Measurements from ENCODE around the gene SYTL1. TPM values are rescaled to one million over a fixed set of nuclear protein-coding genes. Genes with fewer than 3 reads are reported as not detected.

Gene SYTL1
- total and polyA plus RNA-seq, 9 of the 15 experiments (the other 6 are each of a cell fraction or from before 2014, with no cell fraction given) = 0.04 to 9.3 (median 1.7) TPM

DNA sequence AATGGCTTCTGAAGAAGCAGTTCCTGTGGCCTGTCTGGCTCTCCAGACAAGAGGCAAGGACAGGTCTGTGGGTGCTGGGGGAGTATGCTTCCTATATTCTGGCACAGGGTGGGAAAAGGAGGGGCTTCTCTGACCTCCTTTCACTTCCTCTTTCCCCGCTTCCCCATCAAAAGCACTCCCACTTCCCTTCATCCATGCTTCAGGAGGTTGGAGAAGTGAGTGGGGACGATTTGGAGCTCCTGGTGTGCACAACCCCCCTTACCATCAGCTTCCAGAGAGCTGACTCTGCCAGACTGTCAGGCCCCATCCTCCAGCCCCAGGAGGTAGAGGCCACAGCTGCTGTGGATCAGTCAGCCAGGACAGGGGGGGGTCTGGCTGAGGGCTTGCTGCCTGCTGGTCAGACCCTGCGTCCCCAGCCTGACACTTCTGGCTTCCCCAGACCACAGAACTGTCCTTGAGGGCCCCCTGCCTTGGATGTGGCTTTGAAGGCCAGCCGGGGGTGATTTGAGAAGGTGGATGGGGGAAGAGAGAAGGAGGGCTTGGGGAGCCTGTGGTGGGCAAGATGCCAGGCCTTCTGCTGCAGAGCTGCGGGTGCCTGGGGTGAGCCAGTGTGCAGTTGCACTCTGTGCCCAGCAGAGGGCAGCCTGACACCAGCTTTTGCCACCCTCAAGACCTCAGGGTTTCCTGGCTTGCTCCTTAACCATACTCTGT lies 41.3 kb upstream of the SYTL1 start (continued):
- TF ChIP-seq, protein P1, sequence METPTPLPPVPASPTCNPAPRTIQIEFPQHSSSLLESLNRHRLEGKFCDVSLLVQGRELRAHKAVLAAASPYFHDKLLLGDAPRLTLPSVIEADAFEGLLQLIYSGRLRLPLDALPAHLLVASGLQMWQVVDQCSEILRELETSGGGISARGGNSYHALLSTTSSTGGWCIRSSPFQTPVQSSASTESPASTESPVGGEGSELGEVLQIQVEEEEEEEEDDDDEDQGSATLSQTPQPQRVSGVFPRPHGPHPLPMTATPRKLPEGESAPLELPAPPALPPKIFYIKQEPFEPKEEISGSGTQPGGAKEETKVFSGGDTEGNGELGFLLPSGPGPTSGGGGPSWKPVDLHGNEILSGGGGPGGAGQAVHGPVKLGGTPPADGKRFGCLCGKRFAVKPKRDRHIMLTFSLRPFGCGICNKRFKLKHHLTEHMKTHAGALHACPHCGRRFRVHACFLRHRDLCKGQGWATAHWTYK (CRISPR knock-in tag; IDR thresholded peaks at IDR 0.05) = no peak
- TF ChIP-seq FOXP1 (CRISPR knock-in tag; IDR thresholded peaks at IDR 0.05) (peak; percentile 71; the same call in 1 of the 2 replicates), CREBBP (IDR thresholded peaks at IDR 0.05; ENCODE audit: low read depth, low read length) (no peak), MCM5 (IDR thresholded peaks at IDR 0.05; ENCODE audit: low read depth) (no peak), ZNF696 (CRISPR knock-in tag; conservative IDR thresholded peaks at IDR 0.05) (no peak), ZKSCAN8 (CRISPR knock-in tag; IDR thresholded peaks at IDR 0.05) (no peak), CEBPG (CRISPR knock-in tag; IDR thresholded peaks at IDR 0.05) (no peak), CEBPG (tag; conservative IDR thresholded peaks at IDR 0.05 in 1 of 2, IDR thresholded peaks at IDR 0.05 in 1 of 2) (no peak), EP400 (IDR thresholded peaks at IDR 0.05) (no peak), NFIC (IDR thresholded peaks at IDR 0.05) (peak; percentile 97), NUFIP1 (IDR thresholded peaks at IDR 0.05; ENCODE audit: partially characterized antibody) (no peak), PML (IDR thresholded peaks at IDR 0.05; ENCODE audit: low read length) (no peak), BRD9 (IDR thresholded peaks at IDR 0.05; ENCODE audit: low read depth, partially characterized antibody) (no peak), MTF1 (CRISPR knock-in tag; IDR thresholded peaks at IDR 0.05; ENCODE audit: borderline replicate concordance) (no peak)
- TF ChIP-seq, protein P2, sequence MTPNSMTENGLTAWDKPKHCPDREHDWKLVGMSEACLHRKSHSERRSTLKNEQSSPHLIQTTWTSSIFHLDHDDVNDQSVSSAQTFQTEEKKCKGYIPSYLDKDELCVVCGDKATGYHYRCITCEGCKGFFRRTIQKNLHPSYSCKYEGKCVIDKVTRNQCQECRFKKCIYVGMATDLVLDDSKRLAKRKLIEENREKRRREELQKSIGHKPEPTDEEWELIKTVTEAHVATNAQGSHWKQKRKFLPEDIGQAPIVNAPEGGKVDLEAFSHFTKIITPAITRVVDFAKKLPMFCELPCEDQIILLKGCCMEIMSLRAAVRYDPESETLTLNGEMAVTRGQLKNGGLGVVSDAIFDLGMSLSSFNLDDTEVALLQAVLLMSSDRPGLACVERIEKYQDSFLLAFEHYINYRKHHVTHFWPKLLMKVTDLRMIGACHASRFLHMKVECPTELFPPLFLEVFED (CRISPR knock-in tag; conservative IDR thresholded peaks at IDR 0.05) = no peak
- TF ChIP-seq, protein P3, sequence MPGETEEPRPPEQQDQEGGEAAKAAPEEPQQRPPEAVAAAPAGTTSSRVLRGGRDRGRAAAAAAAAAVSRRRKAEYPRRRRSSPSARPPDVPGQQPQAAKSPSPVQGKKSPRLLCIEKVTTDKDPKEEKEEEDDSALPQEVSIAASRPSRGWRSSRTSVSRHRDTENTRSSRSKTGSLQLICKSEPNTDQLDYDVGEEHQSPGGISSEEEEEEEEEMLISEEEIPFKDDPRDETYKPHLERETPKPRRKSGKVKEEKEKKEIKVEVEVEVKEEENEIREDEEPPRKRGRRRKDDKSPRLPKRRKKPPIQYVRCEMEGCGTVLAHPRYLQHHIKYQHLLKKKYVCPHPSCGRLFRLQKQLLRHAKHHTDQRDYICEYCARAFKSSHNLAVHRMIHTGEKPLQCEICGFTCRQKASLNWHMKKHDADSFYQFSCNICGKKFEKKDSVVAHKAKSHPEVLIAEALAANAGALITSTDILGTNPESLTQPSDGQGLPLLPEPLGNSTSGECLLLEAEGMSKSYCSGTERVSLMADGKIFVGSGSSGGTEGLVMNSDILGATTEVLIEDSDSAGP (CRISPR knock-in tag; IDR thresholded peaks at IDR 0.05) = no peak
- TF ChIP-seq, protein P4, sequence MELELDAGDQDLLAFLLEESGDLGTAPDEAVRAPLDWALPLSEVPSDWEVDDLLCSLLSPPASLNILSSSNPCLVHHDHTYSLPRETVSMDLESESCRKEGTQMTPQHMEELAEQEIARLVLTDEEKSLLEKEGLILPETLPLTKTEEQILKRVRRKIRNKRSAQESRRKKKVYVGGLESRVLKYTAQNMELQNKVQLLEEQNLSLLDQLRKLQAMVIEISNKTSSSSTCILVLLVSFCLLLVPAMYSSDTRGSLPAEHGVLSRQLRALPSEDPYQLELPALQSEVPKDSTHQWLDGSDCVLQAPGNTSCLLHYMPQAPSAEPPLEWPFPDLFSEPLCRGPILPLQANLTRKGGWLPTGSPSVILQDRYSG (tag; conservative IDR thresholded peaks at IDR 0.05; ENCODE audit: low read depth) = no peak

Data from K562 (cell line).